NCI-H2081 treated with DMSO at 0.1 percent for 48 hours (cell line): ENCODE measurements around the gene ARHGAP26.

ENCODE experiments used
- DNase-seq: peaks from one replicate; lab custom pipeline; 2025; lab: John Stamatoyannopoulos, UW

The ARHGAP26 gene

GRCh38 chr5:142748568-142749249 is 21.5 kb upstream of the ARHGAP26 start:
- no peak for DNase-seq

GRCh38 chr5:142749321-142749720 is 20.9 kb upstream of the ARHGAP26 start:
- DNase-seq = no peak

- no peak for DNase-seq
Observed at GRCh38 chr5:142753116-142753631, 17.0 kb upstream of the ARHGAP26 start.

- no peak for DNase-seq
Observed at GRCh38 chr5:142754031-142754430, 16.1 kb upstream of the ARHGAP26 start.

GRCh38 chr5:142756576-142756975 is 13.6 kb upstream of the ARHGAP26 start:
- DNase-seq = no peak

GRCh38 chr5:142757564-142757963 is 12.6 kb upstream of the ARHGAP26 start:
- DNase-seq = no peak

GRCh38 chr5:142758062-142758795 is 11.9 kb upstream of the ARHGAP26 start:
- no peak for DNase-seq

GRCh38 chr5:142758796-142759145 is 11.4 kb upstream of the ARHGAP26 start:
- DNase-seq = no peak

GRCh38 chr5:142763701-142764100 is 6.5 kb upstream of the ARHGAP26 start:
- DNase-seq = no peak

- no peak for DNase-seq
Observed at GRCh38 chr5:142767178-142767577, 3.0 kb upstream of the ARHGAP26 start.

GRCh38 chr5:142767911-142768310 is 2.3 kb upstream of the ARHGAP26 start:
- no peak for DNase-seq

GRCh38 chr5:142769251-142769792 is 855 bp upstream of the ARHGAP26 start:
- no peak for DNase-seq

- no peak for DNase-seq
Observed at GRCh38 chr5:142770650-142771609, 753 bp downstream of the ARHGAP26 start.

- no peak for DNase-seq
Observed at GRCh38 chr5:142771666-142772065, 1.5 kb downstream of the ARHGAP26 start.

- no peak for DNase-seq
Observed at GRCh38 chr5:142772446-142773293, 2.5 kb downstream of the ARHGAP26 start.

GRCh38 chr5:142777099-142777498 is 6.9 kb downstream of the ARHGAP26 start:
- no peak for DNase-seq

GRCh38 chr5:142777850-142778249 is 7.7 kb downstream of the ARHGAP26 start:
- DNase-seq = no peak

GRCh38 chr5:142779163-142779840 is 9.1 kb downstream of the ARHGAP26 start:
- no peak for DNase-seq

GRCh38 chr5:142780871-142781270 is 10.7 kb downstream of the ARHGAP26 start:
- no peak for DNase-seq

- no peak for DNase-seq
Observed at GRCh38 chr5:142782976-142783530, 12.9 kb downstream of the ARHGAP26 start.
